ENCODE results near the gene DTYMK. TPM values are rescaled to one million over a fixed set of nuclear protein-coding genes. Genes with fewer than 3 reads are reported as not detected.

The DTYMK gene
- total and polyA plus RNA-seq, 2 of the 8 experiments (the other 6 are each of a cell fraction or from before 2014, with no cell fraction given), result 58.3 to 69.9 TPM

GRCh38 chr2:241655516-241656189, 31.0 kb downstream of the DTYMK start (continued):
- TF ChIP-seq CTCF (IDR thresholded peaks at IDR 0.05; ENCODE audit: control extremely low read depth in 1 of 3, insufficient read depth in 1 of 3, low read depth in 1 of 3, low read length in 3 of 3), result no peak
